Measurements from ENCODE around the gene SEC16A.

SEC16A gene

DNA sequence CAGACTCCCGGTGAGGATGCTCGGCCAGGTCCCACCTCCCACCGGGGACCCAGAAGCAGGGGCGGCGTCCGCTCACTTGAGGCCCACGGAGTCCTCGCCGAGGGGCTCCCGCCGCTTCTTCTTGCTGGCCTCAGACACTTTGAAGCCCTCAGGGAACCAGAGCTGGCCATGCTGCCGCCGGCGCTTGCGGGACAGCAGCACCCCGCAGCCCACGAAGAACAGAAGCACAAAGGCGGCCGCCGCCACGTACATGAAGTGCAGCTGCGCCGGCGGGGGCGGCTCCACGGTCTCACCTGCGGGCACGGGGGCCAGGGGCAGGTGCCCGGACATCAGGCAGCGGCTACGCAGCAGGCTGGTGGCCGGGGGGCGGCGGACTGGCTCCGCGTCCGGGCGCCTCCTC is 19.4 kb upstream of the SEC16A start:
- DNase-seq (ENCODE audit: low spot score) = no peak

GRCh38 chr9:136501686-136502085 is 18.8 kb upstream of the SEC16A start:
- DNase-seq (ENCODE audit: low spot score) = no peak

DNA sequence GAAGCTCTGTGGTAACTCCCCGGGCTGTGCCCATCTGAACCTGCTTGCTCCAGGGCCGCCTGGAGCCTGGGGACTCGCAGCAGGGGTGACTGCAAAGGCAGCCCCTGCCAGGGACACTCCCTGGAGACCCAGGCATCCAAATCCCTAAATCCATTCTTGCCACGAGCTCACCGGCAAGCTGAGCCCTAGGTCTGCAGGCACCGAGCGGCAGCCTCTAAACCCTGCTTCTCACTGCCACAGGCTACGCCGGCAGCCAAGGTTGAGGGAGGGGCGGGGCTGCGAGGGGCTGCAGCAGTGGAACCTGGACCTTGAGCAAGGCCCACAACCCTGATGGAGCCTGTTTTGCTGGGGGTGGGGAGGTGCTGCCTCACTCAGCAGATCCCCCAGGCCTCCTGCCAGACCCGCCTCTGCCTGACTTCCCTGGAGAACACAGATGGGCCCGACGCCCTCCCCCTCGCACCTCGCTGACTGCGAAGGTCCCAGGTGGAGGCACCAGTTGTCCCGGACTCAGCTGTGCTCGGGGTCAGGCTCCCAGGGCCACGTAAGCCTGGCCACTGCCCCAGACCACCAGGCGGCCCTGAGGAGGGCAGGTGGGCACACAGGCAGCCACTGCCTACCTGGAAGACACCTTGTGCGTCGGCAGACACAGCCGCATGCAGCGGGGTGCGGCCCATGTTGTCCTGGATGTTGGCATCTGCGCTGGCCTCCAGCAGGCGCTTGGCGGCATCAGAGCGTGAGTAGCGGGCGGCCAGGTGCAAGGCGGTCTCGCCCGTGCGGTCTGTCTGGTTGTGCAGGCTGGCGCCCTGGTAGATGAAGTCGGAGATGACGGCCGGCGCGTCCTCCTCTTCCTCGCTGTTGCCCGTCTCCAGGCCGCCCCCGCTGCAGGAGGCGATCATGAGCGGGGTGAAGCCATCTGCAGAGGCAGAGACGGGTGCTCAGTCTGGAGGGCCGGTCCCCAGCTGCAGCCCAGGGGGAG is 17.4 kb upstream of the SEC16A start:
- no peak for DNase-seq (ENCODE audit: low spot score)

GRCh38 chr9:136499071-136499934 is 16.5 kb upstream of the SEC16A start:
- DNase-seq (ENCODE audit: low spot score) = no peak

GRCh38 chr9:136497916-136498695 is 15.3 kb upstream of the SEC16A start:
- DNase-seq (ENCODE audit: low spot score) = no peak

GRCh38 chr9:136496801-136497620 is 14.2 kb upstream of the SEC16A start:
- DNase-seq (ENCODE audit: low spot score) = no peak

GRCh38 chr9:136496181-136496580 is 13.3 kb upstream of the SEC16A start:
- DNase-seq (ENCODE audit: low spot score) = no peak

GRCh38 chr9:136495238-136495800 is 12.5 kb upstream of the SEC16A start:
- DNase-seq (ENCODE audit: low spot score) = no peak

DNA sequence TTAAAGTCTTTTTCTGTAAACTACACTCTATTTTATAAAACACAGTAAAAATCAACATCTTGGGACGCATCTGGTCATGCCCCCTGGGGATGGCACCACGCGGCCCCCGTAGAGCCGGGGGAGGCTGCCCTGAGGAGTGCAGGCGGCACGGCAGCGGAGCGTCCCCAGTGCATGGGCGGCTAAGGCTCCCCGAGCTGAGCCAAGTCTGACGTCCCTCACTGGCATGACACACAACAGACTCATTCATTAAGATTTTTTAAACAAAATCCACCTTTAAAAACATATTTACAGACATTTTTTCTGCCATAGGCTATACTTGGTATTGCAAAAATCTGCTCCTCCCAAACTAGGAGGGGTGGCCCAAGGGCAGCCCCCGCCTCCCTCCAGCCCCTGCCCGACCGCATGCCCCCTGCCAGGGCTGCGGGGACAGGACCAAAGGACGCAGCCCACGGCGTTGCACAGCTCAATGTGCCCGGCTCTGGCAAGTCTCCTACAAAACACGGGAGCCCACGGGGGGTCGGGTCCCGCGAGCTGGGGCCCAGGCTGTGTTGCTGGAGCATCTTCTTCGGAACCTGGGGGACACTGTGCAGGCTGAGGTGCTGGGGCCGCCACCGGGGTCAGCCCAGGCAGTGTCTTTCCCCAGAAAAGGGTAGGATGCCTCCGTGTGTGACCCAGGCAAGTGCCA is 11.8 kb upstream of the SEC16A start:
- no peak for DNase-seq (ENCODE audit: low spot score)

GRCh38 chr9:136494012-136494411 is 11.2 kb upstream of the SEC16A start:
- DNase-seq (ENCODE audit: low spot score) = no peak

GRCh38 chr9:136493567-136493971 is 10.7 kb upstream of the SEC16A start:
- DNase-seq (ENCODE audit: low spot score) = no peak

DNA sequence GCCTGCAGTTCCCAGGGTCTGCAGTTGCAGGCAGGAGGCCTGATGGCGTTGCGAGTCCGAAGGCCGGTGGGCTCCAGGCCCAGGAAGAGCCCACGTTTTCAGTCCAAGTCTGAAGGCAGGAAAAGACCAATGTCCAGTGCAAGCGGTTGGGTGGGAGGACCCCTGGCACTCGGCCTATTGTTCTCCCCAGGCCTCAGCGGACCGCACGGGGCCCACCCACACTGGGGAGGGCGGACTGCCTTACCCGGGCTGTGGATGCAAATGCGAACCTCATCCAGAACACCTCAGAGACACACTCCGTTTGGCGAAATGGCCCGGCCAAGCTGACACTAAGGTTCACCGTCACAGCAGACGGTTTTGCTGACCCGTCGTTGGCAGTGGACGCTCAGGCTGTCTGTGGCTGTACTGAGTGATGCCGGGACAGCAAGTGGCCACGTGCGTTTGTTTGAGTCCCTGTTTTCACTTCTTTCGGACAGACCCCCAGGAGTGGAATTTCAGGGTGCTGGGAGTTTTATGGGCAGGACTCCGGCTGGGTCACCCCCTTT is 10.2 kb upstream of the SEC16A start:
- no peak for DNase-seq (ENCODE audit: low spot score)

DNA sequence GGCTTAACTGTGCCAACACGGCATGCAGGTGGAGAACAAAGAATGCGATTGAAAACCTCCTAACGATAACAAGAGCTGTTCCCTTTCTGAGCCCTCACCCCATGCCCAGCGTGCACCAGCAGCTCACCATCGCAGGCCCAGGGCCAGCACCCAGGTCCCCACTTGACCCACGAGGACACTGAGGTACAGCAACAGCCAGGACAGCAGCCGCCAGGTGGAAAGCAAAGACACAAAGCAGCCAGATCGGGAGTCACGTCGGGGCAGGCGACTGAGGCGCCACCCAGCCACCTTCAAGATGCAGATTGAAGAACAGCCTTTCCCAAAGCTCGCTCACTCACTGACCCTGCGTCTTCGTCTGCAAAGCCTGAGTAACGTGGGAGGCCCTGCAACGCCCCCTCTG is 6.9 kb upstream of the SEC16A start:
- DNase-seq (ENCODE audit: low spot score) = no peak

- DNase-seq (ENCODE audit: low spot score) = peak; percentile 84
Measured at GRCh38 chr9:136488247-136489214, 5.7 kb upstream of the SEC16A start.

DNA sequence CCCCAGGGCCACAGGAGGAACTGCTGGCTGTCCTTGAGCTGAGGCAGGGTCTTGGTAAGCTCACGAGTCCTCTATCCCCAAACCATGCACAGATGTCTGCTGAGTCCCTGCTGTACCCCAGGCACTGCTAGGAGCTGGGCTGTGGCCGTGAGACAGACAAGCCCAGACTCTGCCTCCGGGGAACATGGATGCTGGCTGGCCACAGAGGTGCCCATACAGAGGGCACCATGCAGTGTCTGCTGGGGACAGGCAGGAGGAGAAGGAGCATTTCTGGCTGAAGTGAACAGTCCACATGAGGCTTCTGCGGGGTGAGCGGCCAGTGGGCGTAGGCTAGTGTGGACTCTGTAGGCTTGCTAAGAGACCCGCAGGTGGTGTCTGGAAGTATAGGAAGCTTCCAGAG is 4.8 kb upstream of the SEC16A start:
- DNase-seq (ENCODE audit: low spot score) = no peak

- no peak for DNase-seq (ENCODE audit: low spot score)
Measured at GRCh38 chr9:136486823-136487620, 4.2 kb upstream of the SEC16A start.

- DNase-seq (ENCODE audit: low spot score) = no peak
Measured at GRCh38 chr9:136486131-136486530, 3.3 kb upstream of the SEC16A start.
